ENCODE measurements around the gene KIF5C. TPM values are rescaled to one million over a fixed set of nuclear protein-coding genes. Genes with fewer than 3 reads are reported as not detected.

Gene KIF5C
- total RNA-seq, 1 experiment from 2014 or later = 0.21 TPM

DNA sequence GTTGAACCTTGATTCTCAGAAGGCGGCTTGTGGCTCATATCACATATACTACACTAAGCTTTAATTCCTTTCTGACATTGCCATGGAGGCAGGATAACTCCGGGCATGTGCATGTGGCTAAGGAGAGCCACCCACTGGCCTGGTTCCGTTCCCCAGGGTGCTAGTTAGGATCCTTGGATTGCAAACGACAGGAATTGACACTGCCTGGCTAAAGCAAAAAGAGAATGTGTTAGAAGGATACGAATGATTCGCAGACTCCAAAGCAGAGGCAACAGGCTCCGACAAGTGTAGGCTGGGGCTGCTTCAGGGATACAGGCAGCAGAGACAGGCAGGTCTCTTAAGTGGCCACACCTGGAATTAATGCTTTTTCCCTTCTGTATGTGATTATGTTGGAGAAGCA lies 92.0 kb downstream of the KIF5C start:
- no peak overlapping the region for H3K4me3 Mint-ChIP-seq (ENCODE audit: unreplicated experiment)
- H3K9me3 Mint-ChIP-seq (ENCODE audit: unreplicated experiment) = no peaks in the 10 kb centered on the region
- H3K36me3 Mint-ChIP-seq (ENCODE audit: insufficient read depth, unreplicated experiment) = no peaks in the 10 kb centered on the region
- BruUV-seq (replicated peaks) = no TSS peak
- no peak overlapping the region for H3K27ac Mint-ChIP-seq (ENCODE audit: low read depth, unreplicated experiment)
- no peak for DNase-seq (ENCODE audit: unreplicated experiment)
- POLR2A ChIA-PET = no interaction called here
- CTCF ChIA-PET = interaction anchor here (0.6 to 1.2 kb wide), 3 partner anchors 21 to 749 kb away, joined by 3 to 5 read pairs (median 3); no protein-coding TSS in a partner anchor
- TF ChIP-seq CTCF (IDR thresholded peaks at IDR 0.05; ENCODE audit: unreplicated experiment) = no peak
- intact Hi-C loops (cut with micrococcal nuclease) = no loop called here
- H3K27me3 Mint-ChIP-seq (ENCODE audit: insufficient read depth, unreplicated experiment) = peaks cover 33% of the 10 kb centered on the region
- no peaks in the 10 kb centered on the region for H3K4me1 Mint-ChIP-seq (ENCODE audit: insufficient read depth, unreplicated experiment)

DNA sequence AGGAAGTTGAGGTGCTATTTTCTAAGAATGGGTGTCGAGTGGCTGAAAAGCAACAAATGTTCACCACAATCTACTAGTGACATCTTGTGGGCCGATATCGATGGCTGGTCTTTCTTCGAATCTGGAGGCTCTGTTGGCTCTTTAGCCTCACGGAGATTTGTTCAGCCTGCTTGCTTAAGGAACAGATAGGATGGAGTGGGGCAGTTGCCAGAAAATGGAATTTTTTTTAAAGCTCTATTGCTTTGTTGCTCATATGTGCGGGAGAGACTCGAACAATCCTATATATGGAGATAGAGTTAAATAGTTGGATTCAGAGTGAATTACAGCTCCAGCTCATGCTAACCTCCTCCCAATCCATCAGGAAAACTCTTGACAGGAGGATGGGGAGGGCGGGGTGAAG lies 92.6 kb downstream of the KIF5C start:
- no peak overlapping the region for H3K4me3 Mint-ChIP-seq (ENCODE audit: unreplicated experiment)
- POLR2A ChIA-PET = no interaction called here
- TF ChIP-seq CTCF (IDR thresholded peaks at IDR 0.05; ENCODE audit: unreplicated experiment) = no peak
- no peaks in the 10 kb centered on the region for H3K4me1 Mint-ChIP-seq (ENCODE audit: insufficient read depth, unreplicated experiment)
- H3K36me3 Mint-ChIP-seq (ENCODE audit: insufficient read depth, unreplicated experiment) = no peaks in the 10 kb centered on the region
- peaks cover 30% of the 10 kb centered on the region for H3K27me3 Mint-ChIP-seq (ENCODE audit: insufficient read depth, unreplicated experiment)
- H3K27ac Mint-ChIP-seq (ENCODE audit: low read depth, unreplicated experiment) = no peak overlapping the region
- no TSS peak for BruUV-seq (replicated peaks)
- no peaks in the 10 kb centered on the region for H3K9me3 Mint-ChIP-seq (ENCODE audit: unreplicated experiment)
- intact Hi-C loops (cut with micrococcal nuclease) = no loop called here
- DNase-seq (ENCODE audit: unreplicated experiment) = no peak
- CTCF ChIA-PET = interaction anchor here (0.8 to 1.1 kb wide), 3 partner anchors 40 to 407 kb away, joined by 3 to 6 read pairs (median 3); no protein-coding TSS in a partner anchor

DNA sequence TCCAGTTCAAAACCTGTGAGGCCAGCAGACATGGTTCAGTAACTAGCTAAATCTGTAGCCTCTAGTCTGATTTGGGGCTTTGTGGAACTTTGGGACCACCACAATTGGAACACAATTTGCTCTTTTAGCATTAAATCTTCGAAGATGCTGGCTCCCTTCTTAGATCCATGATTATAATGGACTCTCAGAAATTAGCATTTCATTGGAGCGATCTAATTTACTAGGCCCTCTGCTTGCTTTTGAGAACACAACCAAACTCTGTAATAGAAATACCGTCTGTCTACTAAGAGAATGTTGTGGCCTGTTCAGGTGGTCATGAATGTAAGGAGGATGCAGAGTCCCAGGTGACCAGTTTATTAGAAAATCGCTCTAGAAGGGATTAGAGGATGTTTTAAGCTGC lies 93.3 kb downstream of the KIF5C start:
- H3K4me1 Mint-ChIP-seq (ENCODE audit: insufficient read depth, unreplicated experiment) = no peaks in the 10 kb centered on the region
- intact Hi-C loops (cut with micrococcal nuclease) = no loop called here
- BruUV-seq (replicated peaks) = no TSS peak
- DNase-seq (ENCODE audit: unreplicated experiment) = no peak
- no peaks in the 10 kb centered on the region for H3K9me3 Mint-ChIP-seq (ENCODE audit: unreplicated experiment)
- no peak for TF ChIP-seq CTCF (IDR thresholded peaks at IDR 0.05; ENCODE audit: unreplicated experiment)
- peaks cover 25% of the 10 kb centered on the region for H3K27me3 Mint-ChIP-seq (ENCODE audit: insufficient read depth, unreplicated experiment)
- no peaks in the 10 kb centered on the region for H3K36me3 Mint-ChIP-seq (ENCODE audit: insufficient read depth, unreplicated experiment)
- ChIA-PET POLR2A (no interaction called here), CTCF (interaction anchor here (0.7 to 1.1 kb wide), 5 partner anchors 15 to 408 kb away, joined by 3 to 6 read pairs (median 3); no protein-coding TSS in a partner anchor)
- H3K27ac Mint-ChIP-seq (ENCODE audit: low read depth, unreplicated experiment) = no peak overlapping the region
- no peak overlapping the region for H3K4me3 Mint-ChIP-seq (ENCODE audit: unreplicated experiment)

DNA sequence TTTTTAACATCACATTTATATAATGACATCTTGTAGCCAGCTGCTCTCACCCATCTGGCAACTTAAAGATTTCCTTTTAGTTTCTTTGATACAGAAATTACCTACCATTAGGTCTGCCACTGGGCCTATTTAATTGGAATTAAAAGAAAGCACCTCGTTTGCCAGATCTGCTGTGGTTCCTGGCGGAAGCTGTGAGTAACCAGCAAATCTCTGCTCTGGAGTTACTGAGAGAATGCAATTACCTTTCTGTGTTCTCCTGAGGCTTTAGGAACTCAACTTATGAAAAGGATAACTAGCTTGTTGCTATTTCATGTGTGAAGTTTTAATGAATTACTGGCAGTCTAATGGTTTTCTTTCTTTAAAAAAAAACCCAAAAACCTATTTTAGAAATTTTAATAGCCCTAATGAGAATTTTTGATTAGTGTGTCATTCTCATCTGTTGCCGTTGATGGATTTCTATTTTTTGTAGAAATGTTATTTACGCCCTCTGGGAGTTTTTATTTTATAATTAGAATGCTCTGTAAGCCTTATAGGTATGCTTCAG lies 93.8 kb downstream of the KIF5C start:
- ChIA-PET CTCF (interaction anchor here (0.7 to 1.1 kb wide), 3 partner anchors 14 to 192 kb away, joined by 3 to 6 read pairs (median 3); no protein-coding TSS in a partner anchor), POLR2A (no interaction called here)
- no peak for DNase-seq (ENCODE audit: unreplicated experiment)
- Mint-ChIP-seq H3K27ac (ENCODE audit: low read depth, unreplicated experiment) (no peak overlapping the region), H3K4me3 (ENCODE audit: unreplicated experiment) (no peak overlapping the region), H3K4me1 (ENCODE audit: insufficient read depth, unreplicated experiment) (no peaks in the 10 kb centered on the region), H3K27me3 (ENCODE audit: insufficient read depth, unreplicated experiment) (peaks cover 20% of the 10 kb centered on the region), H3K36me3 (ENCODE audit: insufficient read depth, unreplicated experiment) (no peaks in the 10 kb centered on the region), H3K9me3 (ENCODE audit: unreplicated experiment) (no peaks in the 10 kb centered on the region)
- no peak for TF ChIP-seq CTCF (IDR thresholded peaks at IDR 0.05; ENCODE audit: unreplicated experiment)
- no TSS peak for BruUV-seq (replicated peaks)
- intact Hi-C loops (cut with micrococcal nuclease) = no loop called here

Data from MCF 10A (cell line).